IgD-negative memory B cell (primary cell): ENCODE results near the gene EHD4. TPM values are rescaled to one million over a fixed set of nuclear protein-coding genes. Genes with fewer than 3 reads are reported as not detected.

Source experiments
- H3K27ac Mint-ChIP-seq, 3 donors: one replicate each; pipeline ENCODE4 v1.8.0; 2020 to 2022; ENCODE audit warnings: mild to moderate bottlenecking in 3 of 3, mixed read lengths in 3 of 3, moderate library complexity in 1 of 3
- H3K27me3 Mint-ChIP-seq: one replicate; pipeline ENCODE4 v1.8.0; 2021; ENCODE audit warnings: mixed read lengths
- H3K36me3 Mint-ChIP-seq: one replicate; pipeline ENCODE4 v1.8.0; 2020; ENCODE audit warnings: mild to moderate bottlenecking, mixed read lengths
- H3K4me1 Mint-ChIP-seq, 3 donors: one replicate each; pipeline ENCODE4 v1.8.0; 2020 to 2022; ENCODE audit warnings: mixed read lengths in 3 of 3, mild to moderate bottlenecking in 1 of 3
- H3K4me3 Mint-ChIP-seq, 4 donors: one replicate each; pipeline ENCODE4 v1.8.0; 2020 to 2022; ENCODE audit warnings: mild to moderate bottlenecking in 4 of 4, mixed read lengths in 4 of 4, moderate library complexity in 3 of 4
- H3K9me3 Mint-ChIP-seq, 3 donors: one replicate each; pipeline ENCODE4 v1.8.0; 2020 to 2021; ENCODE audit warnings: mixed read lengths in 3 of 3, mild to moderate bottlenecking in 1 of 3
- polyA plus RNA-seq: library from polyadenylated mRNA; unstranded; fragments of 300-500 nt; fragmentation: Illumina TruSeq; gene quantifications from one replicate; pipeline ENCODE4 v1.2.3, GENCODE V29; 2021

EHD4 gene
- polyA plus RNA-seq, 1 donor from 2014 or later, result 3.8 TPM

- H3K9me3 Mint-ChIP-seq, result peaks cover 0 to 2% (median 0%) of the 10 kb centered on the region in 3 donors
- no peak overlapping the region for H3K4me3 Mint-ChIP-seq
- H3K36me3 Mint-ChIP-seq, result no peaks in the 10 kb centered on the region
- H3K27me3 Mint-ChIP-seq, result peaks cover 6% of the 10 kb centered on the region
- H3K27ac Mint-ChIP-seq, result no peak overlapping the region
- peaks cover 7 to 10% (median 8%) of the 10 kb centered on the region in 3 donors for H3K4me1 Mint-ChIP-seq
Observed at GRCh38 chr15:42001236-42001635, 28.9 kb upstream of the EHD4 start.

- H3K36me3 Mint-ChIP-seq, result no peaks in the 10 kb centered on the region
Observed at GRCh38 chr15:41999290-42000285, 27.2 kb upstream of the EHD4 start.

GRCh38 chr15:41997845-41998244 lies 25.5 kb upstream of the EHD4 start:
- H3K9me3 Mint-ChIP-seq, result no peaks in the 10 kb centered on the region
- peaks cover 7 to 8% (median 8%) of the 10 kb centered on the region in 3 donors for H3K4me1 Mint-ChIP-seq
- peaks cover 6% of the 10 kb centered on the region for H3K27me3 Mint-ChIP-seq
- no peaks in the 10 kb centered on the region for H3K36me3 Mint-ChIP-seq
- H3K27ac Mint-ChIP-seq, result no peak overlapping the region
- no peak overlapping the region for H3K4me3 Mint-ChIP-seq

More at GRCh38 chr15:41999290-42000285, 27.2 kb upstream of the EHD4 start:
- Mint-ChIP-seq H3K27ac (no peak overlapping the region), H3K27me3 (peaks cover 6% of the 10 kb centered on the region), H3K4me1 (peaks cover 7 to 8% (median 8%) of the 10 kb centered on the region in 3 donors), H3K4me3 (no peak overlapping the region), H3K9me3 (peaks cover 0 to 2% (median 0%) of the 10 kb centered on the region in 3 donors)

GRCh38 chr15:41996921-41997592 lies 24.7 kb upstream of the EHD4 start:
- Mint-ChIP-seq H3K4me3 (no peak overlapping the region), H3K9me3 (no peaks in the 10 kb centered on the region), H3K27ac (no peak overlapping the region)

GRCh38 chr15:41996376-41996775 lies 24.0 kb upstream of the EHD4 start:
- Mint-ChIP-seq H3K36me3 (no peaks in the 10 kb centered on the region), H3K27me3 (peaks cover 6% of the 10 kb centered on the region), H3K9me3 (no peaks in the 10 kb centered on the region), H3K4me3 (no peak overlapping the region), H3K4me1 (peaks cover 7 to 8% (median 8%) of the 10 kb centered on the region in 3 donors), H3K27ac (peak overlapping the region in 1 of 3 donors; percentile 85)

More at GRCh38 chr15:41996921-41997592, 24.7 kb upstream of the EHD4 start:
- no peaks in the 10 kb centered on the region for H3K36me3 Mint-ChIP-seq
- H3K27me3 Mint-ChIP-seq, result peaks cover 6% of the 10 kb centered on the region
- H3K4me1 Mint-ChIP-seq, result peaks cover 7 to 8% (median 8%) of the 10 kb centered on the region in 3 donors

- Mint-ChIP-seq H3K27me3 (no peaks in the 10 kb centered on the region), H3K27ac (peak overlapping the region in 1 of 3 donors; percentile 84), H3K4me1 (peaks cover 7 to 10% (median 8%) of the 10 kb centered on the region in 3 donors), H3K4me3 (peak overlapping the region in 1 of 4 donors; percentile 63), H3K9me3 (no peaks in the 10 kb centered on the region), H3K36me3 (no peaks in the 10 kb centered on the region)
Observed at GRCh38 chr15:41995476-41995855, 23.1 kb upstream of the EHD4 start.

- Mint-ChIP-seq H3K27me3 (no peaks in the 10 kb centered on the region), H3K9me3 (no peaks in the 10 kb centered on the region), H3K27ac (peak overlapping the region in 1 of 3 donors; percentile 84), H3K4me3 (peak overlapping the region in 1 of 4 donors; percentile 63), H3K36me3 (no peaks in the 10 kb centered on the region), H3K4me1 (peaks cover 7 to 10% (median 8%) of the 10 kb centered on the region in 3 donors)
Observed at GRCh38 chr15:41994772-41995475, 22.6 kb upstream of the EHD4 start.

GRCh38 chr15:41994171-41994650 lies 21.9 kb upstream of the EHD4 start:
- peaks cover 1 to 5% (median 3%) of the 10 kb centered on the region in 3 donors for H3K4me1 Mint-ChIP-seq
- no peaks in the 10 kb centered on the region for H3K9me3 Mint-ChIP-seq
- no peak overlapping the region for H3K4me3 Mint-ChIP-seq
- no peak overlapping the region for H3K27ac Mint-ChIP-seq
- no peaks in the 10 kb centered on the region for H3K27me3 Mint-ChIP-seq
- no peaks in the 10 kb centered on the region for H3K36me3 Mint-ChIP-seq

GRCh38 chr15:41993472-41994170 lies 21.3 kb upstream of the EHD4 start:
- Mint-ChIP-seq H3K4me3 (no peak overlapping the region), H3K36me3 (no peaks in the 10 kb centered on the region), H3K27me3 (no peaks in the 10 kb centered on the region), H3K27ac (peak overlapping the region in 1 of 3 donors; percentile 33), H3K4me1 (peaks cover 0 to 2% (median 0%) of the 10 kb centered on the region in 3 donors), H3K9me3 (no peaks in the 10 kb centered on the region)

GRCh38 chr15:41992803-41993190 lies 20.4 kb upstream of the EHD4 start:
- Mint-ChIP-seq H3K27ac (no peak overlapping the region), H3K4me3 (no peak overlapping the region), H3K36me3 (no peaks in the 10 kb centered on the region), H3K27me3 (no peaks in the 10 kb centered on the region), H3K4me1 (peaks cover 0 to 2% (median 0%) of the 10 kb centered on the region in 3 donors), H3K9me3 (no peaks in the 10 kb centered on the region)

- Mint-ChIP-seq H3K27ac (no peak overlapping the region), H3K9me3 (no peaks in the 10 kb centered on the region), H3K4me3 (peak overlapping the region in 1 of 4 donors; percentile 36), H3K36me3 (no peaks in the 10 kb centered on the region), H3K4me1 (peaks cover 0 to 2% (median 0%) of the 10 kb centered on the region in 3 donors), H3K27me3 (no peaks in the 10 kb centered on the region)
Observed at GRCh38 chr15:41992151-41992802, 19.9 kb upstream of the EHD4 start.

GRCh38 chr15:41990691-41991090 lies 18.3 kb upstream of the EHD4 start:
- Mint-ChIP-seq H3K27me3 (no peaks in the 10 kb centered on the region), H3K4me1 (peaks cover 0 to 2% (median 0%) of the 10 kb centered on the region in 3 donors), H3K27ac (no peak overlapping the region), H3K36me3 (no peaks in the 10 kb centered on the region), H3K9me3 (no peaks in the 10 kb centered on the region), H3K4me3 (no peak overlapping the region)

- H3K4me3 Mint-ChIP-seq, result no peak overlapping the region
- H3K9me3 Mint-ChIP-seq, result no peaks in the 10 kb centered on the region
- H3K4me1 Mint-ChIP-seq, result peaks cover 0 to 2% (median 0%) of the 10 kb centered on the region in 3 donors
- H3K36me3 Mint-ChIP-seq, result no peaks in the 10 kb centered on the region
- no peak overlapping the region for H3K27ac Mint-ChIP-seq
- H3K27me3 Mint-ChIP-seq, result no peaks in the 10 kb centered on the region
Observed at GRCh38 chr15:41990243-41990605, 17.9 kb upstream of the EHD4 start.
